Stimulated activated CD4-positive, alpha-beta T cell treated with anti-CD3 and anti-CD28 coated beads, Interleukin-15, amount 100 ng/mL, for 24 hours (primary cell): ENCODE measurements around the gene AFF3.

ENCODE experiments used
- DNase-seq: peaks from one replicate; pipeline ENCODE4 v3.0.0-alpha.2; 2020

Gene AFF3

DNA sequence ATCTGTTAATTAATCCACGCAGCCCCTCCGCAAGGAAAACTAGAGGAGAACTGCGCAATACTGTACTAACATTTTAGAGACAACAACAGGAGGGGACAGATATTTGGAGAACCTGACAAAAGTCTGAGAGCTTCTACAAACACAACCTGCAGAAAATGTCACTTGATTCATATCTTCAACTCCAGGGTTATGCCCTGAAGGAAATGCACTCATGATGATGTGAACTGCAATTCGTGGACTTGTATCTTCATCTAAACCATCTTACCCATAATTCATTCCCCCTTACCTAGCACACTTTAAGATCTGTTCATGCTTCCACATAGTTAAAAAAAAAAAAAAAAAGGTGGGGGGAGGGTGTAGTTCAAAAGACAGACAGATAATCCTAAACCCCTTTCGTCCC lies 75.5 kb downstream of the AFF3 start:
- DNase-seq, result no peak

GRCh38 chr2:100066246-100066645 lies 76.1 kb downstream of the AFF3 start:
- no peak for DNase-seq

- DNase-seq, result no peak
These were observed 77.6 kb downstream of the AFF3 start for GRCh38 chr2:100064592-100065428.

DNA sequence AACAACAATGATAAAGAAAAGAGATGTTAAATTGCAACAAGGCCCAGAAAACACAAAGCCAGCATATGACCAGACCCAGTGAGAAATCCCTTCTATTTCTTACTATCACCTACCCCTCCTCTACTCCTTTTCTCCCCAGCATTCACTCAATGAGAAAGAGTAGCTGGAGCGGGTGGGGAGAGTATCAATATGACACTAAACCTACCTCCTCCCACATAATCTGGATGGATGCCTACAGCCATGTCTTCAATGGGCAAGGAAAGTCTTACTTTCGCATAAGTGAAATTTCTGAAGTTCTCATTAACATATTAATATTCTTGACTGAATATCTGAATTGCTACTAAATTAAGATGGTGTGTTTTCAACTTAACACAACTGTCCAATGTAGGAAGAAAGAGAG lies 78.2 kb downstream of the AFF3 start:
- no peak for DNase-seq

GRCh38 chr2:100063459-100063953 lies 78.9 kb downstream of the AFF3 start:
- no peak for DNase-seq

- no peak for DNase-seq
These were observed 80.1 kb downstream of the AFF3 start for GRCh38 chr2:100062336-100062735.

DNA sequence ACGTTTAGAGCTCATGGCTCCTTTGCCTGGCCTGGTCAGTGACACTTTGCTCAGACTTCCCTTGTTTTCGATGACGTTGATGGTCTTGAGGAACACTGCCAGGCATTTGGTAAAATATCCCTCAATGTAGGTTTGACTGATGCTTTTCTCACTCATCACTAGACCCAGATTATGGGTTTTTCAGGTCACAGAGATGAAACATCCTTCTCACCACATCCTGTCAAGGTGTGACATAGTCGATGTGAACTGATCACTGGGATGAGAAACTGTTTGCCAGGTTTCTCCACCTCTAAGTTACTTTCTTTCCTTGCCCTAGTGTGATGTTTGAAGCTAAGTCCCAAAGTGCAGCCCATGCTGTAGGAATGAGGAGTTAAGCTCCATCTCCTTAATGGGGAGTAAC lies 81.5 kb downstream of the AFF3 start:
- DNase-seq, result peak; percentile 25

DNA sequence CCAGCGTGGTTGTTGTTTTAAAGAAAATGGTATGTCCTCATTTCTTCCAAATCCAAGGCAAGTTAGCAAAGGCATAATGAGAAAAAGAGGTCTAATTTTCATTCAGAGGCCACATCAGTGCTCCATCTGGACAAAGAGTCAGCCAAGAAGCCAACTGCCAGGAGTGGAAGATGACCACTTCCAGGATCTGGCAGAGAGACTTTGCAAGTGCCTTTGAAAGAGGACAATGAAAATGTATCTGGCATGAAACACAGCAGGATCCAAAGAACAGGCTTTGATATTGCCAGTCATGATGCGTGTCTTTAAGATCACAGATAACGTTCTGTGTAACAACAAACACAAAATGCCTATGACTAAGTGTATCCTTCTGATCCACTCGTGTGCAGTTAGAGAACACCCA lies 82.8 kb downstream of the AFF3 start:
- DNase-seq, result no peak

DNA sequence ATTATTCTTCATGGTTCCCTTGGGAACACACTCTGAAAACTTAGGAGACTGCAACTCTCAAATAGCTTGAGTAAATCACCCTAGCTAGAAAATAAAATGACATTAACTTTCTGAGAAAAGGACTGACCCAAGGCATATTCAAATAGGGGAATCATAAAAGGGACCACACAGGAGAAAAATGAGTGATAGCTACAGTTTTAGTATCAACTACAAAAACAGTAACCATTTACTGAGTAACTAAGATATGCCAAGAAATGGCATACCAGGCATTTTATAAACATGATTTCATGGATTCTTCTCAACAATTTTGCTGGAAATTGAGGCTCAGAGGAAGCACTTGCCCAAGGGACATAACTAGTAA lies 84.5 kb downstream of the AFF3 start:
- DNase-seq, result no peak

DNA sequence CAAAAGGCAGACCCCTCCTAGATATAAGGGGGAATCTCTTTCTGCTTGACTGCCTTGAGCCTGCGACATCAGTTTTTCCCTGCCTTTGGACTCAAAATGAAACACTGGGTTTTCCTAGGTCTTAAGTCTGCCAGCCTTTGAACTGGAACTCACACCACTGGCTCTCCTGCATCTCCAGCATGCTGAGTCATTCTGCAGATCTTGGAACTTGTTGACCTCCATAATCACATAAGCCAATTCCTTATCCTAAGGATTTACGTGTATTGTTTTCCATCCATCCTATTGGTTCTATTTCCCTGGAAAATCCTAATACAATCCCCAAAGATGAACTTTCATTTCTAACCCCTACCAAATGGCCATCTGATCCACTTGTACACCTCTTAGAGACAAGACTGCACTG lies 88.0 kb downstream of the AFF3 start:
- no peak for DNase-seq

DNA sequence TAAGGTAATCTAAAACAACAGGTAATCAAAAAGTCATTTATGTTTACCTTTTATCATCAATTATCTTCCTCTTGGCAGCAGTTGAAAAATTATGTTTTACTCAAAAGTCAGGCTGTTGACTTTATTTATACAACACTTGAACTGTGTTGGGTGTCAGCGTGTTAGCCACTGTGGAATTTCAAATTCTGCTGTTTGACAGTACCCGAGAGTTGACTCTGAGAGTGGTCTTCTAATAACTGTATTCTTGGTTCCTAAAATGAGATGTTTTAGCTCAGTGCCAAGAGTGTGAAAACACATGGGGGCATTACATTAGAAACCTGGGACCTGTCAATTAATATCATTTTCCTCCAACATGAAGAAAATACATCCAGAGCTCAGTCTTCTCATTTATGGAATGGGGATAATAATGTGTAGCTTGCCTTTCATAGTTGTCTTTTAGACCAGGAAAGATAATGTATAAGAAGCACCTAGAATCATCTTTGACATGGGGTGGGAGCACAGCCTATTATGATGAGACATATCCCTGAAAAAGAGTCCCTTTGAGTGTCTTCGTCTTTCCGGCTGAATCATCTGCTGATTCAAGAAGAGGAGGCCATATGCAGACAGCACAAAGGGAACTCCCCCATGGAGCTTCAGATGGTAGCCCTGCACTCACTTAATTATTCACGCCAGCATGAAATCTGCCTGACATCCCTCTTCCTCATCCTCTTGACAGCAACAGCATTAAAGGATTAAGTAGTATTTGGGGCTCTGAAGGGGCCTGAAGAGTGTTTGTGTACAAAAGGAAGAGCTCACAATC lies 89.1 kb downstream of the AFF3 start:
- no peak for DNase-seq

- DNase-seq, result no peak
These were observed 89.7 kb downstream of the AFF3 start for GRCh38 chr2:100052650-100053049.

- DNase-seq, result no peak
These were observed 91.1 kb downstream of the AFF3 start for GRCh38 chr2:100051253-100051652.

DNA sequence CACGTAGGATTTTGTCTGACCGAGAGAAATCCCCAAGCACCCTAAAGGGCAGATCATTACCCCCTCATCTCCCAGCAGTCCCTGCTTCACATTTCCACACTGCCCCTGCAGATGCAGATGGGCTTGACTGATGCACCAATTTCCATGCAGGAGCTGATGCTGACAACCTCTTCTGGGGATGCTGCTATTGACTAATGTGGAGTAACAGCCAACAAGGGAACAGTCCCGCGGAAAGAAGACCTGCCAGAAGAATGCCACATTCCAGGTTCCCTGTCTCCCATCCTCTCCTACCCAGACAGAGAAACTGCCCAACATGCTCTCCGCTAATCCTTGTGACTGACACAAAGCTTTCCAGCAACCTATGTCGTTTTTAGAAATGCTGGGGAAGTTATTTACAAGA lies 91.7 kb downstream of the AFF3 start:
- DNase-seq, result no peak

GRCh38 chr2:100046961-100047947 lies 95.1 kb downstream of the AFF3 start:
- no peak for DNase-seq

DNA sequence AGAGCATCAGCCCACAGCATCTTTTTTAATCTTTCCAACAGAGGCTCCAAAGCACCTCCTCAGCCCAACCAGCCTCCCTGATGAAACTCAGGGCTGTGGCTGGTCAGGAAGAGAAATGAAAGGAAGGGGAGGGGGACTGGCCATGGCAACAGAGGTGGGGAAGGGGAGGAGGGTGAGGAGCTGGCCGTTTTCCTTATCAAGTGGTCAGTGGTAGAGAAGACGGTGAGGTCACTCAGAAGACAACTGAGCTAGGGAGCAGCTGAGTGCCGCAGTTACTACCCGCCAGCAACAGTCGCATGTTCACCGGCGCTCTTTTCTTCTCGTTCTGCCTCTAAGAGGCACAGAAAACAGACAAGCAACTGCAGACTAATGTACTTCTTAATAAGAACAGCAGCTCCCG lies 97.4 kb downstream of the AFF3 start:
- no peak for DNase-seq

GRCh38 chr2:100043891-100044255 lies 98.5 kb downstream of the AFF3 start:
- no peak for DNase-seq

GRCh38 chr2:100043081-100043890 lies 99.1 kb downstream of the AFF3 start:
- no peak for DNase-seq

DNA sequence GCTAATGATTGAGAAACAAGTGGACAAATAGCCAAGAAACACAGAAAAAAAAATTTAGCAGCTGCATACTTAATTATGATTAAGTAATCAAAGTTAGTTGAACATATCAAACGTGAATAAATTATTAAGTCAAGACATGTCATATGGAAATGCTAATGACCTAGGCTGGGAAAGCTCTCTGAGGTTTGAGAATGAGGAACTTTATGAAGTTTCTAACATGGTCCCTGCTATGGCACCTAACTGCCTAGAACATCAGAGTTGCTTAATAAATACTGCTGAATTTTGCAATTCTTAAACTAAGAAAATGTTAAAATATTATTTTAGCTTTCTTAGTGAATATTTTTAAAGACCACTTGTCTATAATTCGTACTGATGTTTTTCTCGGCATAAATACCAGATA lies 99.8 kb downstream of the AFF3 start:
- DNase-seq, result no peak

- no peak for DNase-seq
These were observed 100.4 kb downstream of the AFF3 start for GRCh38 chr2:100041946-100042345.

DNA sequence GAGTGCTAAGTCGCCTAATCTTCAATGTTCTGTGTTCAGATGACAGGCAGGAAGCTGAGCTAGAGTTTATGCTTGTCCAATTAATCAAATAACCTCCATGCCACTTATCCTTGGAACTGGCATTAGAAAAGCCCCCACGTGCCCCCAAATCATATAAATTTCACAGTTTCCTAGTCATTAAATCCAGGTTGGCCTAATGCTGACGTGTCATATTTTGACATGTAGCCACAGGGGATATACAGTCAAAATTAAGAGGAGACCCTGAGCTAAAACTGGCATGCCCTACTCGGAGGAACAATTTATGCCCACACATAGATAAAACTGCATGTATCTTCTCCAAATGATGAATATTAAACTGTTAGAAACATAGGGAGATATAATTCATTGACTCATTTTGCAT lies 101.0 kb downstream of the AFF3 start:
- no peak for DNase-seq

DNA sequence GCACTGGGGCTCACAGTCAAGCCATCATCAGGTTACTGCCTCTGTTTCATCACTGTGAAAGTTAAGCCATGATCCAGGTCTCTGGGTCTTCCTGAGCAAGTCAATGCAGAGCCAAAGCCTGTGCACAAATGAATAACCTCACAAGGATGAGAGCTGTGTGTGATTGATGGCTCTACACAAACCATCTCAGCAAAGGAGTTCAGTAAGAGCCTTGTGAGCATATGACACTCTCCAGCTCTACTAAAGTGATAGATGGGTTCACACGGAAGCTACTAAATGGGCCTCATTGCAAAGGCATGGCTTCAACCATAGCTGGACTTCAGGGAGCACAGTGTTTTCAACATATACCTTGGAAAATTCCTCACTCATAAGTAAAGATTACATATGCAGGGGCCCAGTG lies 101.5 kb downstream of the AFF3 start:
- no peak for DNase-seq
